Hippocampal formation (tissue), 2 donors: Measurements from ENCODE around the gene TRPV4.

Experiments
- DNase-seq, 2 donors: peaks; one replicate each; lab custom pipeline; 2025; lab: John Stamatoyannopoulos, UW

TRPV4 gene

DNA sequence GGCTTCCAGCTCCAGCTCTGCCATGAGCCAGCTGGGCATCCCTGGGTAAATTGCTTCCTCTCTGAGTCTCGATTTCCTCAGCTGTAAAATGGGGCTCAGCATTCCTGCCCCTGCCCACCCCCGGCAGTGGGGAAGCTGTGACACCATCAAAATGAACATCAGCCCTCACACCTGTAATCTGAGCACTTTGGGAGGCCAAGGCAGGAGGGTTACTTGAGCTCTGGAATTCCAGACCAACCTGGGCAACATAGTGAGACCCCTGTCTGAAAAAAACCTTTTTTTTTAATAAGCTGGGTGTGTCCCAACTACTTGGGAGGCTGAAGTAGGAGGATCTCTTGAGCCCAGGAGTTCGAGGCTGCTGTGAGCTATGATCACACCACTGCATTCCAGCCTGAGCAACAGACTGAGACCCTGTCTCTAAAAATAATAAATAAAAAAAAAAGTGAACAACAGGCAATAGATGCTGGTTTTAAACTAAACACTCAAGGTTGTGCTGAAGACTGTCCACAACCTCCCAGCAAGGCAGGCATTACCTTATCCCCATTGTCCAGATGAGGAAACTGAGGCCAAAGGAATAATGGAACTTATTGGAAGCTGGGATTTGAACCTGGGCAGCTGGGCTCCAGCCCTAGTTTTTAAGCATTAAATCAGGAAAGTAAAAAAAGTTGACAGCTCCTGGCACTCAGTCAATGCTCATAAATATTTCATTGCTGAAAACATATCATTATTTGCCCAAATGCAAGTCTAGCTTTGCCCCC lies 4.3 kb downstream of the TRPV4 start:
- DNase-seq: no peak

DNA sequence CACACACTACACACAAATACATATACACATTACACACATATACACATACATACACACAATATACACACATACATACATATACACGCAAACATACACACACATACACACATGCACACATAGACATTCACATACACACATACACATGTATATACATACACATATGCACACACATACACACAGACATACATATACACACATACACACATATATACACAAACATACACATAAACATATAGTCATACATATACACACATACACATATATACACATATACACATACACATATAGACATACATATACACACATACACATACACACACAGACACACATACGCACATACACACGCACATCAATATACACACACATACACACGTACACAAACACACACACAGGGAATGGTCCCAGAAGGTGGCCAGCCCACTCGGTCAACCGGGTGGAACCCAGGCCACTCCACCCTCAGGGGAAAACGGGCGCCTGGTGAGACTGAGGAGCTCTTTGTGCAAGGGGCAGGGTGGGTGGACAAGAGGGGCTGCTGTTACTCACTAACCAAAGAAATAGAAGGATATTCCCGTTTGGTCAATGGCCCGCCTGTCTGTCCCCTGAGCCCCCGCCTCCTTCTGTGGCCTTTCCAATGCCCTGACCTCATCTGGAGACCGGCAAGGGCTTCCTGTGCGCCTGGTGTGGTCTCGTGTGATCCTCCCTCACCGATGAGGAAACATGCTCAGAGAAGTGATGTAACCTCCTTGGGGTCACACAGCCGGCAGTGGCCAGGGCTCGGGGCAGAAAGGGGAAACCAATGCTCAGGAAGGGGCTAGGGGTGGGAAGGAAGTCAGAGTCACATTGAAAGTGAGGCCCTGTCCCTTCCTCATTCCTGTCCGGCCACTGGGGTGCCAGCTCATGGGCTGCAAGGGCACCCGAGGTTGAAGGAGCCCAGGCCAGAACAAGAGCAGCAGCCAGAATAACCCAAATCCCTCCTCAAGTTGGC lies 5.3 kb downstream of the TRPV4 start:
- DNase-seq: peak in 1 of 2 donors; percentile 29

DNA sequence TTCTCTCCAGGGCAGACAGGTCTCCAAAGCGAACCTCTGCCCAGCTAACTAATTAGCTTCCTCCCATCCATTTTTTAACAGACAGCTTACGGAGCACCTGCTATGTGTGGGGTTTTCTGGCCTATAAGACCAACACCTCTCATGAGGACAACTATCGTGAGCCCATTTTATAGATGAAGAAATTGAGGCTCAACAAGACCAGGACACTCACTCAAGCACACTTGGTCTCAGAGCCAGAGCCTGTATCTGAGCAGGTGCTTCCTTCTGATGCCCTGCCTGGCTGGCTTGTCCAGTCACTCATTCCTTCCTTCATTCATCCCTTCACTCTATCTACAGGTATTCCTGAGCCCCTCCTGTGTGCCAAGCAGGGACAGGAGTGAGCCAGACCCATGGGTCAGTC lies 6.1 kb downstream of the TRPV4 start:
- DNase-seq: no peak

DNA sequence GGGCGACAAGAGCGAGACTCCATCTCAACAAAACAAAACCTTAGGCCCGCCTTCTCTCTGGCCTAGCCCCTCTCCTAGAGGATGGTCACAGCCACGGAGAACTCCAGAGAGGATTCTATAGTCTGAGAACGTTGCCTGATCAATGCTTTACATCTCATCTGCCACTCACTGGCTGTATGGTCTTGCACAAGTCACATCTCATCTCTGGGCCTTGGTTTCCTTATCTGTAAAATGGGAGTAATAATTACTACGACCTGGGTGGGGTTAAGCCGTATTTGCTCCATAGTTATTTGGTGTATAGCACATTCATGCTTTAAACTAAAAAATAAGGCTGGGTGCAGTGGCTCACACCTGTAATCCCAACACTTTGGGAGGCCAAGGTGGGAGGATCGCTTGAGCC lies 8.5 kb downstream of the TRPV4 start:
- DNase-seq: no peak

DNA sequence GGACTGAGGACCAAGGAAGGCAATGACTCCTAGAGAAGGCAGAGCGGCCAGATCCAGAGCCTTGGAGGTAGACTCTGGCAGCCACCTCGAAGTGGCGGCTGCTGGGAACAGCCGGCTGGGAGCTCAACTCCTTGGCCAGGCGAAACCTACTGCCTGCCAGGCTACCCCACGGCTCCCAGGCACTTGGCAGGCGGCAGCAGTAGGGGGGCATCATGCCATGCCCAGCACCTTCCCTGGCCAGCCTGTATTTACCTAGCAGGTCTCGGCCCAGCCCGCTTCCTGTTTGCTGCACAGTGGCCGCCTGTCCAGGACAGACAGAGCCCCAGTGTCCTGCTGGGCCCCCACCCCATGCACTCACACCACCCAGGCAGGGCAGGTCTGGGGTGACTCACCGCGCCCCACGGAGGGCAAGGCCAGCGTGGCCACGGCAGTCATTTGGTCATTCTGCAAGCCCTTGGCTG lies 10.2 kb downstream of the TRPV4 start:
- DNase-seq: no peak

DNA sequence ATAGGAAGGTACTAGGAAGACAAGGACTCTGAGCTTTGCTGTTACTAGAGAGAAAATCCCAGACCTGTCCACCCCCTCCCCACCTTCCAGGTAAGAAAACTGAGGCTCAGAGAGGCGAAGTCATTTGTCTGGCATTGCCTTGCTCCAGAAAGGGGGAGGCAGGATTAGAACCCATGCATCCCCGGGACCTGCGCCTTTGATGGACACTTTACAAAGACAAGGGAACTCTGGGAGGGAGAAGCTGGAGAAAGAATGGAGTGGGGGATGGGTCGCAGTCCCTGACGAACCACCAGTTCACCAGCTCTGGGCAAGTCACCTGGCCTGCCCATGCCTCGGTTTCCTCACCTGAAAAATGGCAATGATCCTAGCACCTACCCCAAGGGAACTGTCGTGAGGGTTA lies 10.8 kb downstream of the TRPV4 start:
- DNase-seq: no peak

DNA sequence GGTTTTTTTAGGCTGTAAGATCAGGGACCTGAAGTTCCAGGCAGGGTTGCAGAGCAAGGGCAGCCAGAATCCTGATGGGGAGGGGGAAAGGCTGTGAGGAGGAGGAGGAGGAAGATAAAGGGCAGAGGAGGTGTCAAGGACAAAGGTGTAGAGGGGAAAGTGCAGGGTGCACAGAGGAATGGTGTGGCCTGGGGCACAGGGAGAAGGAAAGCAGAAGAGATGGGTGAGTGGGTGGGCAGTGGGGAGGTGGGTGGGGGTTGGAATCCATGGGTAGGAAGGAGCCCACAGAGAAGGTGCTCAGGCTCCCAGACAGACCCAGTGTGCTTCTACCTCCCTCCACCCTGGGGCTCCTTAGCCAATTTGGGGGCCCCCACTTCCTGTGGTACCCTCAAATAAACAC lies 11.2 kb downstream of the TRPV4 start:
- no peak for DNase-seq

DNA sequence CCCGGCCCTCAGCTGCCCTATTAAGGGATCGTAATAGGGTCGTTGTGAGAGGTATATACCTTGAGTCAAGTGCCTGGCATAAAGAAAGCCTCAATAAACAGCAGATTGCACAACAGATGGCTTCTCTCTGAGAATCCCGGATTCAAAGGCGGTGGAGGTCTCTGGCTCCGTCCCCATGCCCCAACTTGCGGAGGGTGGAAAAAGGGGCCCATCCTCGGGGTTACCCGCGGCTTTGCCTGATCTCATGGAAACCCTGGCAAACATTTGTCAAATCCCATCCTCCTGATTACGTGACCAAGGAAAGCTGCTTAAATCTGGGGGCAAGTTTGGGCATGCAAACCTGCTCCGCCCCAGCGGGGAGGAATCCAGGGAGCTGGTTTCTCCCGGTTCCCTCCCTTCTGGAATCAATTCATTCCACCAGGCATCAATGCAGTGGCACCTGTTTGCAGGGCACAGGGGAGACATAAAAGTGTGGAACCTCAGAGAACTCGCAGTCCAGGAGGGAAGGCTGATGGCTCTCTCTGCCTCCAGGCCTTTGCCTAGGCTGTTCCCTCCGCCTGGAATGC lies 12.3 kb downstream of the TRPV4 start:
- DNase-seq: no peak

DNA sequence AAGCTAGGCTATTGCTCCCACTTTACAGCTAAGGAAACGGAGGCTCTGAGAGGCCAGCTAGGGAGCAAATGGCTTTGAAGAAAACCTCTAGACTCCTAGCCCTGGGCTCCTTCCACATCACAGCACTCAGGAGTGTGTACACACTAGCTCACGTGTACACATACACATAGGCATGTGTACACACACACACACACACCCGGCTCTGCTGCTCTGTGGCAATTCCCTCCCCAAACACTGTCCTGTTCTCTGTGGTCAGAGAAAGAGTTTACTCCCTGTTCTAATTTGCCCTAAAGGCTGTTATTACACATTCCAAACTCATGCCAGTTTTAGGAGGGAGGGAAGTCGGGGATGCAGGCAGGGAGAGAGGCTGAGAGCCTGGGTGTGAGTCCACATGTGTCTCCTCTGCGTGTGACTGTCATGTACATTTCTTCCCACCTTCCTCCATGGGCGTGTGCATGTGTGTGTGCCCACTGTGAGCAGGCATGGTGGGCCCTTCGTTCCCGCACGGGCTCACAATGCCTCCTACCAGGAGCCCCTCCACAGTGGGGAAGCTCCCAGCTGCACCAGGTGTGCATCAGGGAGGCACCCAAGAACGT lies 14.2 kb downstream of the TRPV4 start:
- no peak for DNase-seq

DNA sequence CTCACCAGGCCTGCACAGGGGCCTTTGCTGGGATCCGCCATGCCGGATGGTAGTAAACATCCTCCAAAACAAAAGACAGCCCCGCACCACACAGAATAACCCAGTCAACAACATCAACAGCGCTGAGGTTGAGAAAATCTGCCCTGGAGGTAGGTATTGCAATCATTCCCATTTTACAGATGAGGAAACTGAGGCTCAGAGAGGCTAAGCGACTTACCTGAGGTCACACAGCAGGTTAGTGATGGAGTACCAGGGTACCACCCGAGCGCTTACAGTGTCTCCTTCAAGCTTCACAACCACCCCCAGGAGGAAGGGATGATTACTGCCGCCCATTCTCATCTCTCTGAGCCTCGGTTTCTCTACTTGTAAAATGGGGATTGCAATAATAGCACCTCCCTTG lies 14.9 kb downstream of the TRPV4 start:
- no peak for DNase-seq

DNA sequence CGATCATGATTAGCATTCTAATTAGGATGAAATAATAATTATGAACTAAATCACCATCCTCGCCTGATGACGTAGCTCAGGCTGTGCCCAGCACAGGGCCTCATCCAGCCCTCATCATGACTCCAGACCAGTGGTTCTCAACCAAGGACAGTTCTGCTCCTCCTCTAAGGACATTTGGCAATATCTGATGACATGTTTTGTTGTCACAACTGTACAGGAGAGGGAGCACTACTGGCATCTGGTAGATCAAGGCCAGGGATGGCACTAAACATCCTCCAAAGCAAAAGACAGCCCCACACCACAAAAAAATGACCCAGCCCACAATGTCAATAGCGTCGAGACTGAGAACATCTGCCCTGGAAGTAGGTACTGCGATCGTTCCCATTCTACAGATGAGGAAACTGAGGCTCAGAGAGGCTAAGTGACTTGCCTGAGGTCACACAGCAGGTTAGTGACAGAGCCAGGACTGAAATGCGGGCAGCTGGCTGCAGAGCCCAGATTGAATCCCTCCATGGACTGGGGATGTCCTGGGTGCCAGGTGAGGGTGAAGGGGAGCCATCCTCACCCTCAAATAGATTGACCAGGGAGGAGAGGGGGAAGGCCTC lies 15.5 kb downstream of the TRPV4 start:
- no peak for DNase-seq

DNA sequence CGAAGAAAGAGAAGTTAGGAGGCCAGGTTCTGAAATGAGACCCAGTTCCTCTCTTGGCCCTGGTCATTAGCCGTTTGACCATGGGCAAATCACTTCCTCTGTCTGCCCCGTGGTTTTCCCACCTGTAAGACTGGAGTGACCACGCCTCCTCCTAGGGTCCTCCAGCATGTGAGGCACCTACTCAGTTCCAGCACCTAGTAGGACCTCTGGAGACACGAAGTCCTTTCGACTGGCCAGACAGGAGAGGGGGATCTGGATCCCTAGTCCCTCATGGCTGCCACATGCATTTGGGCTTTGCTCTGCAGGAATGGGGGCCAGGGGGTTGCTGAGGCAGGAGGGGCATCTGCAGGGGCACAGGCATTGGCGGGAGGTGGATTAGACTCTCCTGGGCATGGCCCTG lies 16.3 kb downstream of the TRPV4 start:
- no peak for DNase-seq

DNA sequence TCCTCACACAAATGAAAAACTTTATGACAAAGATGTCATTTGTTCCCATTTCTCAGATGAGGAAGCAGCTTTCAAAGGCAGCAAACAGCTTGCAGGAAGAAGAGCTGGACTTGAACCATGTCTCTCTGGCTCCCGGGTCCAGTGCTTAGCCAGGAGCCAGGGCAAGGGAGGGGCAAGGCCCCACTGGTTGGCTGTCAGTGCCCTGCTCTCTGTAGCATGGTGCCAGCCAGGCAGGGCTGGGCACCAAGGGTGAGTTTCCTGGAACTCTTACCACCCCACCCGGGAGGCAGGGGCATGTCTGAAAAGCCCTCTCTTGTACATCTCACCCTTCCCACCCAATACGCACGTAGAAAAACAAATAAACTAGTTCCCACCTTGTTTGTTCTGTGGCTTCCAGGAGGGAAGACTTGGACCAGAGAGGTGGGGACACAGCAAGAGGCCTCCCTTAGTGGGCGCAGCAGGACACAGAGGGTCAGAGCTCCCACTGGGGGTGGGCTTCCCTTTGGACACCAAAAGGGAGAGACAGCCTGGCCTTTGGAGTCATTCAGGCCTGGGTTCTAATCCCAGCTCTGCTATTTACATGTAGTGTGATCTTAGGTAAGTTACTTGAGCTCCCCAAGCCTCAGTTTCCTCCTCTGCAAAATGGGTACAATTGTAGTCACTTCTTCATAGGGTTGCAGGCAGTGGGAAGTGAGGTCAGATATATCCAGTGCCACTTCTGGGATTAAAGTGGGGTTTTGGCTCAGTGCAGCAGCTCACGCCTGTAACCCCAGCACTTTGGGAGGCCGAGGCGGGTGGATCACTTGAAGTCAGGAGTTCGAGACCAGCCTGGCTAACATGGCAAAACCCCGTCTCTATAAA lies 17.2 kb downstream of the TRPV4 start:
- DNase-seq: no peak

DNA sequence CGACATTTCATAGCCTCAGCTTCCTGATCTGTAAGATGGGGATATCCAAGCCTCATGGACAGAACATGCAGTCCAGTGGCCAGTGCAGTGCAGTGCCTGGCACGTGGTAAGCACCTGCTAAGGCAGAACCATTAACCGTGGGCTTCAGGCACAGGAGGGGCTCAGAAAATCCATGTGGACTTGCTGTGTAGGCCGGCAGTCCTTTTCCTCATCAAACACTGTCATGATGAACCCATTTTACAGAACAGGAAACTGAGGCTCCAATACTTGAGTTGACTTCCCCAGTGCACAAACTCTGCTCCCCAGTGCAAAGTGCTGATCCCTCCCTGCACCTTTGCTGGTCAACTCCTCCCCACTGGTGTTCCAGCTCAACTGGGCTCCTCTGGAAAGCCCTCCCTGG lies 18.0 kb downstream of the TRPV4 start:
- DNase-seq: no peak

DNA sequence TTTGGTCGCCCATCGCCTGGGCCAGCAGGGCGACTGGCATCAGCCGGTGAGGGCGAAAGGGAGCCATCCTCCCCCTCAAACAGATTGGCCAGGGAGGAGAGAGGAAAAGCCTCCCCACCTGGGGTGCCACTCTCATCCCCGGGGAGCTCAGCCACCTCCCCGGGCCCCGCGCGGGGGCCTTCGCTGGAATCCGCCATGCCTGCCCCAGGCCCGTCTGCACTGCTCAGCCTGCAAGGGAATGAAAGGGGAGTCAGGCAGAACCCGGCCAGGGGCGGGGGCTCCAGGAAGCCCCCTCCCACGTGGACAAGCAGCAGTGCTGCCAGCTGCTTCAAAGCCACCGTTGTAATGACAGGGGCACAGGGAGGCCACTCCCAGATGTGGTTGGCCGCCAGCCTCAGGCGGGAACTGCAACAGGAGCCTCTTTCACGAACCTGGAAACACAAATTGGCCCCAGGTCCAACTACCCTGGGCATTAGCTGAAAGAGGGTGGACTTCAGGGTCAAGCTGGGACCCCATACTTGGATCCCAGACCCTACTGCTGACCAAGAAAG lies 18.5 kb downstream of the TRPV4 start:
- DNase-seq: no peak

DNA sequence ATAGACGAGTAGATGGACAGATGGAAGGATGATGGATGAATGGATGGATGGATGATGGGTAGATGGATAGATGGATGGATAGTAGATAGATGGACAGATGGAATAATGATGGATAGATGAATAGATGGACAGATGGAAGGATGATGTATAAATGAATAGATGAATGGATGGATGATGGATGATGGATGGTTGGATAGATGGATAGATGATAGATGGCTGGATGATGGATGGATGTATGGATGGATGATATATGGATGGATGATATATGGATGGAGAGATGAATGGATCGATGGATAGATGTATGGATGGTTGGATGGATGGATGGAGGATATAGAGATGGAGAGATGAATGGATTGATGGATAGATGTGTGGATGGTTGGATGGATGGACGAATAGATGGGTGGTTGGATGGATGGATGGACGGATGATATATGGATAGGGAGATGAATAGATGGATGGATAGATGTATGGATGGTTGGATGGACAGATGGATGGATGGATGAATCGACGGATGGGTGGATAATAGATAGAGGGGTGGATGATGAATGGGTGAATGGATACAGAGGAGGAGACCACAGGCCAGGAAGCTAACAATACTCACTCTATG lies 19.3 kb downstream of the TRPV4 start:
- DNase-seq: no peak

DNA sequence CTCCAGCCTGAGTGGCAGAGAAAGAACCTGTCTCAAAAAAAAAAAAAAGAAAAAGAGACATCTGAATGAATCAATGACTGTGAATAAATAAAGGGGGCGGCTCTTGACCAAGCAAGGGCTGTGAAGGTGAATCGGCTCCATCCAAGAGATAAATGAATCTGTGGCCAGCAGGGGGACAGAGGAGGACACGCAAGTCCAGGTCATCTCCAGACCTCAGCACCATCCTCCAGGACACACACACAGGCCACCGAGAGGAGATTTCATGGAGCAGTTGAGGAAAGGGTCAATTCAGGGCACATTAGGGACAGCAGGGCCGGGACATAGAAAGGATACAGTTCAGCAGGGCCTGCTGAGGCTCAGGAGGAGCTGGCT lies 21.6 kb downstream of the TRPV4 start:
- DNase-seq: no peak

DNA sequence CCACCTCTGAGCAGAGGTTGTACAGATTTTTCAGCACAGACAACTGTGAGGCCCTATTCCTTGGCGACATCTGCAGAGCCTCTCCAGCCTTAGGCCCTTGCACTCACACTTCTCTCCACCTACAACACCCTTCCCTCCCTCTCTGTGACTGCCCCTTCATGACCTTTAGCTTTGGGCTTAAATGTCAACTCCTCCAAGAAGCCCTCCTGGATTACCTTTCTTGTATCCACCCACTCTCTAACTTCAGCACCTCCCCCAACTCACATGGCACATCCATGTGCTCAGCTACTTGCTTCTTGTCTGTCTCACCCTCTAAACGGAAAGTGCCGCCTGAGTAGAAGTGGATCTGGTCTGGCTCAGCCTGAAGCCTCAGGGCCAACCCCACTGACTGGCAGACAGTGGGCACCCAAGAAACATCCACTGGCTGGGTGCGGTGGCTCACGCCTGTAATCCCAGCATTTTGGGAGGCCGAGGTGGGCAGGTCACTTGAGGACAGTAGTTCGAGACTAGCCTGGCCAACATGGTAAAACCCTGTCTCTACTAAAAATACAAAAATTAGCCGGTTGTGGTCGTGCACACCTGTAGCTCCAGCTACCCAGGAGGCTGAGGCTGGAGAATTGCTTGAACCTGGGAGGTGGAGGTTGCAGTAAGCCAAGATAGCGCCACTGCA lies 22.1 kb downstream of the TRPV4 start:
- no peak for DNase-seq

DNA sequence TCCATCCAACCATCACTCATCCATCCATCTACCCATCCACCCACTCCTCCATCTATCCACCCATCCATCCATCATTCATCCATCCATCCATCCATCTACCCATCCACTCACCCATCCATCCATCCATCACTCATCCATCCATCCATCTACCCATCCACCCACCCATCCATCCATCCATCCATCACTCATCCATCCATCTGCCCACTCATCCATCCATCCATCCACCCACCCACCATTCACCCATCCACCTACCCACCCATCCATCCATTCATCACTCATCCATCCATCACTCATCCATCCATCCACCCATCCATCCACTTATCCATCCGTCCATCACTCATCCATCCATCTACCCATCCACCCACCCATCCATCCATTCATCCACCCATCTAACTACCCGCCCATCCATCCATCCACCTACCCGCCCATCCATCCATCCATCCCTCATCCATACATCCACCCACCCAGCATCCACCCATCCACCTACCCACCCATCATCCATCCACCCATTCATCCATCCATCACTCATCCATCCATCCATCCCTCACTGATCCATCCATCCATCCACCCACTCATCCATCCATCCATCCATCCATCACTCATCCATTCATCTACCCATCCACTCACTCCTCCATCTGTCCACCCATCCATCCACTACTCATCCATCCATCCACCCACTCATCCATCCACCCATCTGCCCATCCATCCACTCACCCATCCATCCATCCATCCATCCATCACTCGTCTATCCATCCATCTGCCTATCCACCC lies 24.1 kb downstream of the TRPV4 start:
- no peak for DNase-seq
